IMR-90 (cell line): ENCODE results near the gene PSMC4.

Experiments used
- CHD1 ChIP-seq: IDR thresholded peaks from 2 replicates; pipeline ENCODE4 v1.6.1; 2012; ENCODE audit warnings: low read depth, low read length, improper control_type of control experiment
- CTCF ChIP-seq: conservative IDR thresholded peaks from 2 replicates; pipeline ENCODE4 v1.5.1; 2012; ENCODE audit warnings: mild to moderate bottlenecking, low read depth, low read length, improper control_type of control experiment
- ELK1 ChIP-seq: fragments of 150-350 bp; IDR thresholded peaks from 2 replicates; pipeline ENCODE4 v1.6.1; 2016; ENCODE audit warnings: low read depth, mild to moderate bottlenecking, low read length, moderate library complexity, borderline replicate concordance
- FOS ChIP-seq: fragments of 150-350 bp; IDR thresholded peaks from 2 replicates; pipeline ENCODE4 v1.6.1; 2016; ENCODE audit warnings: low read depth, low read length
- MXI1 ChIP-seq: IDR thresholded peaks from 2 replicates; pipeline ENCODE4 v1.6.1; 2012; ENCODE audit warnings: low read depth, mild to moderate bottlenecking, low read length, moderate library complexity, borderline replicate concordance
- POLR2A ChIP-seq: IDR thresholded peaks from 2 replicates; pipeline ENCODE4 v1.6.1; 2012; ENCODE audit warnings: mild to moderate bottlenecking, low read depth, low read length
- RAD21 ChIP-seq: IDR thresholded peaks from 2 replicates; pipeline ENCODE4 v1.6.1; 2012; ENCODE audit warnings: low read length, improper control_type of control experiment
- RFX5 ChIP-seq: IDR thresholded peaks from 2 replicates; pipeline ENCODE4 v1.8.0; 2012; ENCODE audit warnings: low read depth, mild to moderate bottlenecking, low read length, moderate library complexity
- SMC3 ChIP-seq: fragments of 150-350 bp; IDR thresholded peaks from 2 replicates; pipeline ENCODE4 v1.6.1; 2016; ENCODE audit warnings: low read depth, mild to moderate bottlenecking, antibody characterized with exemption, low read length, moderate library complexity

- no peak for TF ChIP-seq POLR2A
- TF ChIP-seq MXI1: no peak
- TF ChIP-seq RAD21: no peak
- no peak for TF ChIP-seq FOS
- TF ChIP-seq CTCF: no peak
- no peak for TF ChIP-seq CHD1
- TF ChIP-seq SMC3: no peak
- TF ChIP-seq ELK1: no peak
- no peak for TF ChIP-seq RFX5
Measured at GRCh38 chr19:39969266-39969665, 1.7 kb upstream of the PSMC4 start.
